Caco-2 (cell line): Measurements from ENCODE around the gene C2CD3. TPM values are rescaled to one million over a fixed set of nuclear protein-coding genes. Genes with fewer than 3 reads are reported as not detected.

ENCODE experiments used
- BruUV-seq: library from RNA; stranded (reverse); fragments of 400-500 nt; replicated peaks from 2 replicates; lab custom pipeline; 2021; lab: Mats Ljungman, UMichigan
- CTCF ChIA-PET: fragments of 300-600 bp; sonication (Branson Sonifier 250); formaldehyde crosslinking; loops from one replicate; lab custom pipeline; 2022; ENCODE audit warnings: antibody characterized with exemption; lab: Charles Lee
- POLR2A ChIA-PET: fragments of 300-600 bp; sonication (Branson Sonifier 250); formaldehyde crosslinking; loops from one replicate; lab custom pipeline; 2022; ENCODE audit warnings: antibody characterized with exemption; lab: Charles Lee
- DNase-seq, 2 experiments: peaks; one replicate each; pipeline versions ENCODE4 v3.0.0 to v3.0.0-alpha.2; 2020 to 2022
- H3K27me3 ChIP-seq: replicated peaks from 2 replicates; pipeline ENCODE4 v1.6.0; 2011; ENCODE audit warnings: low read length; ENCODE audit not compliant: control insufficient read depth, insufficient read depth
- H3K36me3 ChIP-seq: 2 replicates; pipeline ENCODE4 v1.5.1; 2011; ENCODE audit warnings: low read length; ENCODE audit not compliant: control insufficient read depth, insufficient read depth
- H3K4me1 ChIP-seq: fragments of 250-450 bp; sonication (Bioruptor Pico); 2 replicates; pipeline ENCODE4 v1.5.1; 2020; ENCODE audit warnings: mild to moderate bottlenecking
- H3K4me3 ChIP-seq: 2 replicates; pipeline ENCODE4 v1.5.1; 2011; ENCODE audit warnings: low read depth, mild to moderate bottlenecking, control low read depth, low read length
- H3K9me3 ChIP-seq: fragments of 250-450 bp; sonication (Bioruptor Pico); 2 replicates; pipeline ENCODE4 v1.5.1; 2020; ENCODE audit warnings: mild to moderate bottlenecking, moderate library complexity
- H3K27ac Mint-ChIP-seq: one replicate; pipeline ENCODE4 v1.8.0; 2022; ENCODE audit warnings: mixed read lengths; ENCODE audit not compliant: unreplicated experiment
- H3K27me3 Mint-ChIP-seq: one replicate; pipeline ENCODE4 v1.8.0; 2022; ENCODE audit warnings: mixed read lengths; ENCODE audit not compliant: insufficient read depth, unreplicated experiment
- H3K36me3 Mint-ChIP-seq: one replicate; pipeline ENCODE4 v1.8.0; 2022; ENCODE audit warnings: mild to moderate bottlenecking, mixed read lengths; ENCODE audit not compliant: insufficient read depth, unreplicated experiment
- H3K4me1 Mint-ChIP-seq: one replicate; pipeline ENCODE4 v1.8.0; 2022; ENCODE audit warnings: low read depth, mixed read lengths; ENCODE audit not compliant: unreplicated experiment
- H3K4me3 Mint-ChIP-seq: one replicate; pipeline ENCODE4 v1.8.0; 2022; ENCODE audit warnings: mild to moderate bottlenecking, moderate library complexity, mixed read lengths; ENCODE audit not compliant: unreplicated experiment
- H3K9me3 Mint-ChIP-seq: one replicate; pipeline ENCODE4 v1.8.0; 2022; ENCODE audit warnings: mixed read lengths; ENCODE audit not compliant: unreplicated experiment
- intact Hi-C: fragments of 100-400 bp; cut with micrococcal nuclease; formaldehyde crosslinking; loops from one replicate; pipeline ENCODE4 v1.10.0; 2022; ENCODE audit not compliant: unreplicated experiment
- total RNA-seq: library from RNA; stranded (reverse); gene quantifications from 2 replicates; pipeline ENCODE4 v1.2.3, GENCODE V29; 2022
- TF ChIP-seq, protein P1 (sequence below), 2 experiments: fragments of 200-600 bp in 1 of 2; IDR thresholded peaks; 1 replicate in 1 of 2; 2 replicates in 1 of 2; pipeline versions ENCODE4 v1.5.1 to v1.8.0; 2011 to 2022; ENCODE audit warnings: antibody characterized with exemption in 1 of 2, control low read depth in 1 of 2, inconsistent platforms in 1 of 2, low read depth in 1 of 2, low read length in 1 of 2, mild to moderate bottlenecking in 1 of 2, moderate library complexity in 1 of 2; ENCODE audit not compliant: insufficient read depth in 1 of 2, severe bottlenecking in 1 of 2, unreplicated experiment in 1 of 2

Gene C2CD3
- total RNA-seq, 1 experiment from 2014 or later = 47.5 TPM

DNA sequence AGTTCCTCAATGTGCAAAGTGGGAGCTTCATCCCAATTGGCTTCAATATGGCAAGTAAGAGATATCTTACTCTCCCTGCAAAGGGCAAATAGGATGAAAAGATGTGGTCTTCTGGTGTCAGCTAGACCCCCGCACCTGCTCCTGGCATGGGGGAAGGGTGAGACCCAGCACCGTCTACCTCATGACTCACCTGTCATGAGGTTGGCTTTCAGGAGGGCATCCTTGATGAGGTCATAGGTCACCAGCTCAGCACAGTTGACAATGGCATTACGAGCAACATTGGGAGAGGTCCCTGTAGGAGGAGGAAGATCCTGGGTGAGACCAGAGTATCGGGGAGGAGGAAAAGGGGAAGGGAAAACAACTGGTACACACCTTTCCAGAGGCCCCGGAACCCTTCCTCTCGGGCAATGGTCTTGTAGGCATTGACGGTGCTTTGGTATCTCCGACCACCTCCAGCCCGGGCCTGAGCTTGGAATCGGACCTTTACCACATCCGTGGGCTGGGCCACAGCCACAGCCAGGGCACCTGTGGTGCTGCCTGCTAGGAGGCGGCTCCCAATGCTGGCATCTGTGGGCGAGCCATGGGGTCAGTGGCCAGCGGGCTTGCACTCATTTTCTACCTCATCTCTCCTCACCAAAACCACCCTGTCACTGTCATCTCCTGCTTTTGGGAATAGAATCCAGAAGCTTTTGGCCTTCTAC, 194.2 kb downstream of the C2CD3 start:
- no peaks in the 10 kb centered on the region for H3K4me1 Mint-ChIP-seq
- Histone ChIP-seq H3K4me1 (peaks cover 6% of the 10 kb centered on the region), H3K9me3 (no peaks in the 10 kb centered on the region), H3K4me3 (no peak overlapping the region), H3K36me3 (peaks cover 22% of the 10 kb centered on the region), H3K27me3 (no peaks in the 10 kb centered on the region)
- no peaks in the 10 kb centered on the region for H3K27me3 Mint-ChIP-seq
- no peak overlapping the region for H3K4me3 Mint-ChIP-seq
- intact Hi-C loops = no loop called here
- TF ChIP-seq, protein P1, sequence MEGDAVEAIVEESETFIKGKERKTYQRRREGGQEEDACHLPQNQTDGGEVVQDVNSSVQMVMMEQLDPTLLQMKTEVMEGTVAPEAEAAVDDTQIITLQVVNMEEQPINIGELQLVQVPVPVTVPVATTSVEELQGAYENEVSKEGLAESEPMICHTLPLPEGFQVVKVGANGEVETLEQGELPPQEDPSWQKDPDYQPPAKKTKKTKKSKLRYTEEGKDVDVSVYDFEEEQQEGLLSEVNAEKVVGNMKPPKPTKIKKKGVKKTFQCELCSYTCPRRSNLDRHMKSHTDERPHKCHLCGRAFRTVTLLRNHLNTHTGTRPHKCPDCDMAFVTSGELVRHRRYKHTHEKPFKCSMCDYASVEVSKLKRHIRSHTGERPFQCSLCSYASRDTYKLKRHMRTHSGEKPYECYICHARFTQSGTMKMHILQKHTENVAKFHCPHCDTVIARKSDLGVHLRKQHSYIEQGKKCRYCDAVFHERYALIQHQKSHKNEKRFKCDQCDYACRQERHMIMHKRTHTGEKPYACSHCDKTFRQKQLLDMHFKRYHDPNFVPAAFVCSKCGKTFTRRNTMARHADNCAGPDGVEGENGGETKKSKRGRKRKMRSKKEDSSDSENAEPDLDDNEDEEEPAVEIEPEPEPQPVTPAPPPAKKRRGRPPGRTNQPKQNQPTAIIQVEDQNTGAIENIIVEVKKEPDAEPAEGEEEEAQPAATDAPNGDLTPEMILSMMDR (IDR thresholded peaks at IDR 0.05; ENCODE audit: insufficient read depth in 1 of 2, low read depth in 1 of 2, low read length in 1 of 2, severe bottlenecking in 1 of 2, unreplicated experiment in 1 of 2) = no peak
- peaks cover 43% of the 10 kb centered on the region for H3K36me3 Mint-ChIP-seq
- H3K9me3 Mint-ChIP-seq = no peaks in the 10 kb centered on the region
- no TSS peak for BruUV-seq
- POLR2A ChIA-PET = interaction anchor here (0.5 kb wide), 1 partner anchor 38 kb away, joined by 6 read pairs; no protein-coding TSS in a partner anchor
- H3K27ac Mint-ChIP-seq = no peak overlapping the region
- CTCF ChIA-PET = no interaction called here
- peak in 1 of 2 experiments; percentile 26 for DNase-seq

DNA sequence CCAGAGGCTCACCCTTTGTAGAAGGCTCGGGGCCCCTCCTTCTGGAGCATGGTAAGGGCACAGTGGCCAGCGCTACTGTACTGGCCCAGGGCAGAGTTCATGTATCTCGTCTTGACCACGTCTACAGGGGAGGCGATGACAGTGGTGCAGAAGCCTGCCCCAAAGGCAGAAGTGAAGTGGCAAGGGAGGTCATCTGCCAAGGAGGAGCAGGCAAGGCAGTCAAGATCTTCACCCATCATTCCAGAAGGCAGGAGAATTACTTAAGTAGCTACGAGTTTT, 195.4 kb downstream of the C2CD3 start:
- POLR2A ChIA-PET = no interaction called here
- Mint-ChIP-seq H3K9me3 (no peaks in the 10 kb centered on the region), H3K4me1 (no peaks in the 10 kb centered on the region), H3K27me3 (no peaks in the 10 kb centered on the region), H3K27ac (no peak overlapping the region), H3K4me3 (no peak overlapping the region), H3K36me3 (peaks cover 43% of the 10 kb centered on the region)
- DNase-seq = peak in 1 of 2 experiments; percentile 30
- no TSS peak for BruUV-seq
- CTCF ChIA-PET = no interaction called here
- Histone ChIP-seq H3K4me1 (no peaks in the 10 kb centered on the region), H3K4me3 (no peak overlapping the region), H3K9me3 (no peaks in the 10 kb centered on the region), H3K36me3 (peaks cover 18% of the 10 kb centered on the region), H3K27me3 (no peaks in the 10 kb centered on the region)
- TF ChIP-seq, protein P1 (IDR thresholded peaks at IDR 0.05; ENCODE audit: insufficient read depth in 1 of 2, low read depth in 1 of 2, low read length in 1 of 2, severe bottlenecking in 1 of 2, unreplicated experiment in 1 of 2) = no peak
- intact Hi-C loops = no loop called here

DNA sequence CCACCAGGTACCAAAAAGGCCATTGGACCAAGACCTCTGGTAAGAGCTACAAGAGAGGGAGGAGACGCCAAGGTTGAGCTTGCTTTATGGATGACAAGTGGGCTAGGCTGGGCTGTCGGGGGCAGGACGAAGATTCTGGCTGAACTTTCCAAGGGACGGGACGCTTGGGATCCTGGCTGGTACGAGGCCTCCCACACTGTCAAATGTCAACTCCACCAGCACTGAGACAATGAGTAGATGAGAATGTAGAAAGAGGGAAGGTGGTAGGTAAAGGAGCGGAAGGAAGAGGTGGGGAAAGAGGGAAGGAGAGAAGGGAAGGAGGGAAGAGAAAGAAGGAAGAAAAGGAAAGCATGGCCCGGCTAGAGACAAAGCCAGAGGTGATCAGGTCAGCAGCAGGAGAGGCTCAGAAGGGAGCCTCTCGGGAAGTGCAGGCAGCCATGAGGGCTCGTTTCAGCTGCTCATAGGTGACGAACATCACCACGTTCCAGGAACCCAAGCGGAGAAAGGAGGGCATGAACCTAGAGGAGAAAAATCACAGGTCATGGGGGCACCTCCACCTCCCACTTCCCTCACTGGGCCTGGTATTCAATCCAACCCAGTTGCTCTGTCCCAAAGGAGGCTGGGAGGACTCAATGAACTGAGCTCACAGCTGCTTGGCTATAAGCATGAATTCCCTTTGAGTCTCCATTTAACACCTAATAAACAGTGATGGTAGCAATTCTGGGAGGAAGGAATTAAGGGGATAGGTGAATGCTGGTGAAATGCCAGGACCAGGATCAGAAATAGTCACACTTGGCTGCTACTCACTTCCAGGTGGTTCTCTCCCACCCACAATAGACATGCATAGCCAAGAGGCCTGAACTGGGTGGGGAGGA, 196.0 kb downstream of the C2CD3 start:
- H3K4me1 Mint-ChIP-seq = no peaks in the 10 kb centered on the region
- CTCF ChIA-PET = no interaction called here
- no peak overlapping the region for H3K27ac Mint-ChIP-seq
- H3K9me3 ChIP-seq = no peaks in the 10 kb centered on the region
- POLR2A ChIA-PET = interaction anchor here (0.6 to 0.7 kb wide), 2 partner anchors 9 to 19 kb away, joined by 3 read pairs; no protein-coding TSS in a partner anchor
- no peaks in the 10 kb centered on the region for H3K27me3 ChIP-seq
- peak in 1 of 2 experiments; percentile 25 for DNase-seq
- intact Hi-C loops = no loop called here
- TF ChIP-seq, protein P1 (IDR thresholded peaks at IDR 0.05; ENCODE audit: insufficient read depth in 1 of 2, low read depth in 1 of 2, low read length in 1 of 2, severe bottlenecking in 1 of 2, unreplicated experiment in 1 of 2) = no peak
- BruUV-seq = no TSS peak
- peaks cover 13% of the 10 kb centered on the region for H3K36me3 ChIP-seq
- no peaks in the 10 kb centered on the region for H3K27me3 Mint-ChIP-seq
- no peaks in the 10 kb centered on the region for H3K4me1 ChIP-seq
- H3K9me3 Mint-ChIP-seq = no peaks in the 10 kb centered on the region
- no peak overlapping the region for H3K4me3 ChIP-seq
- H3K4me3 Mint-ChIP-seq = no peak overlapping the region
- H3K36me3 Mint-ChIP-seq = peaks cover 38% of the 10 kb centered on the region
